Glutamatergic neuron (in vitro differentiated cells): ENCODE data around the gene FGFBP1. TPM values are rescaled to one million over a fixed set of nuclear protein-coding genes. Genes with fewer than 3 reads are reported as not detected.

Source experiments
- DNase-seq: peaks from one replicate; pipeline ENCODE4 v3.0.0; 2022
- H3K27ac Mint-ChIP-seq: one replicate; pipeline ENCODE4 v1.8.0; 2020; ENCODE audit warnings: mild to moderate bottlenecking, mixed read lengths, inconsistent platforms; ENCODE audit not compliant: unreplicated experiment
- H3K27me3 Mint-ChIP-seq: one replicate; pipeline ENCODE4 v1.8.0; 2020; ENCODE audit warnings: mild to moderate bottlenecking, moderate library complexity, mixed read lengths, inconsistent platforms; ENCODE audit not compliant: unreplicated experiment
- H3K36me3 Mint-ChIP-seq: one replicate; pipeline ENCODE4 v1.8.0; 2020; ENCODE audit warnings: mild to moderate bottlenecking, mixed read lengths, inconsistent platforms; ENCODE audit not compliant: unreplicated experiment
- H3K4me1 Mint-ChIP-seq: one replicate; pipeline ENCODE4 v1.8.0; 2020; ENCODE audit warnings: mild to moderate bottlenecking, low read depth, mixed read lengths, inconsistent platforms; ENCODE audit not compliant: unreplicated experiment
- H3K4me3 Mint-ChIP-seq: one replicate; pipeline ENCODE4 v1.8.0; 2020; ENCODE audit warnings: mild to moderate bottlenecking, mixed read lengths, inconsistent platforms; ENCODE audit not compliant: unreplicated experiment
- H3K9me3 Mint-ChIP-seq: one replicate; pipeline ENCODE4 v1.8.0; 2020; ENCODE audit warnings: mild to moderate bottlenecking, moderate library complexity, mixed read lengths, inconsistent platforms; ENCODE audit not compliant: unreplicated experiment
- long read RNA-seq: library from polyadenylated mRNA; unstranded; transcript quantifications from one replicate; pipeline ENCODE4 v2.0.0, GENCODE V29; 2020; ENCODE audit not compliant: unreplicated experiment
- total RNA-seq: library from RNA; stranded (reverse); fragmentation: NEBNext Ultra II Directional; extraction: Animal tissue kit (Norgen Biotek cat#: 25700); gene quantifications from one replicate; pipeline ENCODE4 v1.2.1, GENCODE V29; 2021; ENCODE audit not compliant: unreplicated experiment
- TF ChIP-seq, protein P1 (sequence below): fragments of 200-600 bp; sonication (generic); IDR thresholded peaks from one replicate; pipeline ENCODE4 v1.5.0; 2021; ENCODE audit not compliant: partially characterized antibody, unreplicated experiment

Gene FGFBP1
- not detected for total RNA-seq
- long read RNA-seq = 0 reads

DNA sequence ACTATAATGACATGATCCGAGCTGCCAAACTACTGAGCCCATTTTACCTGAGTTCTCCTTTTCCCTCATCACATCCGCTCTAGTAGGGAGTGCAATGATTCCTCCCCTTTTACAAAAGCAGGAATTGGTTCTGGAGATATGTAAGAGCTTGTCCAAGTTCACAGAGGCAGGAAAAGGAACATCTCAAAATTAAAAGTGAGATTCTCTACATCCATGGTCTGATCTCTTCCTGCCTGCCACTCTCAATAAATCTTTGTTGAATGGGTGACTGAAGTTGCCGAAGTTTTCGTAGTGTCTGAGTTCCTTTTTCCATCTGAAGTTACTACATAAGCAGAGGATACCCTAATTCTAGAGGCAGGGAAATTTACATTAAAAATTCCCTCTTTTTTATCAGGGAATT, at the start of gene FGFBP1:
FGFBP1 (minus strand) TSS at position 101 of the 400 bp plus-strand sequence. CDS start 2,108 bp downstream, outside the sequence.
- no peaks in the 10 kb centered on the region for H3K27me3 Mint-ChIP-seq
- H3K4me3 Mint-ChIP-seq = no peak within 1 kb of the TSS

DNA sequence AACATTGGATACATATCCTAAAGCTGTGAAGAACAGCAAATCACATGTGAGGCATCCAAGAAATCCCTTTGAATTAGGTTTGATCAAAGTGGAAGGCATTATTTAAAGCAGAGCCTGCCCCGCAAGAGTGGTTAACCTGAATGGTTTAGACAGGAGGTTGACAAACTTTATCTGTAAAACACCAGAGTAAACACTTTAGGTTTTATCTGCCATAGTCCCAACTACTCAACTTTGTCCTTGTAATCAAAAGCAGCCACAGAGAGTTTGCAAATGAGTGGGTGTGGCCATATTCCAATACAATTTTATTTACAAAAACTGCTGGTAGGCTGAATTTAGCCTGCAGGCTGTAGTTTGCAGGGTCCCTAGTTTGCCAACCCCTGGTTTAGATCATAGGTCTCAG, 49.7 kb upstream of the FGFBP1 start:
- peaks cover 7% of the 10 kb centered on the region for H3K4me1 Mint-ChIP-seq
- H3K4me3 Mint-ChIP-seq = no peak overlapping the region
- H3K36me3 Mint-ChIP-seq = no peaks in the 10 kb centered on the region
- no peak for DNase-seq
- peaks cover 2% of the 10 kb centered on the region for H3K27me3 Mint-ChIP-seq
- TF ChIP-seq, protein P1, sequence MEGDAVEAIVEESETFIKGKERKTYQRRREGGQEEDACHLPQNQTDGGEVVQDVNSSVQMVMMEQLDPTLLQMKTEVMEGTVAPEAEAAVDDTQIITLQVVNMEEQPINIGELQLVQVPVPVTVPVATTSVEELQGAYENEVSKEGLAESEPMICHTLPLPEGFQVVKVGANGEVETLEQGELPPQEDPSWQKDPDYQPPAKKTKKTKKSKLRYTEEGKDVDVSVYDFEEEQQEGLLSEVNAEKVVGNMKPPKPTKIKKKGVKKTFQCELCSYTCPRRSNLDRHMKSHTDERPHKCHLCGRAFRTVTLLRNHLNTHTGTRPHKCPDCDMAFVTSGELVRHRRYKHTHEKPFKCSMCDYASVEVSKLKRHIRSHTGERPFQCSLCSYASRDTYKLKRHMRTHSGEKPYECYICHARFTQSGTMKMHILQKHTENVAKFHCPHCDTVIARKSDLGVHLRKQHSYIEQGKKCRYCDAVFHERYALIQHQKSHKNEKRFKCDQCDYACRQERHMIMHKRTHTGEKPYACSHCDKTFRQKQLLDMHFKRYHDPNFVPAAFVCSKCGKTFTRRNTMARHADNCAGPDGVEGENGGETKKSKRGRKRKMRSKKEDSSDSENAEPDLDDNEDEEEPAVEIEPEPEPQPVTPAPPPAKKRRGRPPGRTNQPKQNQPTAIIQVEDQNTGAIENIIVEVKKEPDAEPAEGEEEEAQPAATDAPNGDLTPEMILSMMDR = no peak
- H3K9me3 Mint-ChIP-seq = no peaks in the 10 kb centered on the region
- no peak overlapping the region for H3K27ac Mint-ChIP-seq

More for the DNA sequence above, at the start of gene FGFBP1:
- no peaks in the 10 kb centered on the region for H3K4me1 Mint-ChIP-seq
- H3K9me3 Mint-ChIP-seq = no peaks in the 10 kb centered on the region
- no peak for DNase-seq
- H3K36me3 Mint-ChIP-seq = no peaks in the 10 kb centered on the region
- no peak within 1 kb of the TSS for H3K27ac Mint-ChIP-seq
- TF ChIP-seq, protein P1 = no peak

DNA sequence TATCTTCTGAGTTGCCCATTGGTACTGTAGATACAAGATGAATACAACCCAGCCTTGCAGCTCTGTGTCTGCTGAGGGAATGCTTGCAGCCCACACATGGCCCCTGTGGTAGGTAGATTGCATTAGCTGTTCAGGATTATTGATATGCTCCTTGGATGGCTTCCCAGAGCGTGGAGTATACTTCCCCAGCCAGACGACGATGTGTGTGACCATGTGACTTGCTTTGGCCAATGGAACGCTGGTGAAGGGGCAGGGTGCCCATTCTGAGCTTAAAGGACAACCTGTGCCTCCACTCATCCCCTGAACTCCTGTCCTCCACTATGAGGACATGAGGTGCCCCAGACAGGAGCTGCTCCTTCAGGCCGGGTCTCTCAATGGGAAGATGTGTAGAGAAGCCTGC, 48.4 kb upstream of the FGFBP1 start:
- peaks cover 3% of the 10 kb centered on the region for H3K36me3 Mint-ChIP-seq
- H3K27ac Mint-ChIP-seq = no peak overlapping the region
- TF ChIP-seq, protein P1 = no peak
- H3K9me3 Mint-ChIP-seq = no peaks in the 10 kb centered on the region
- H3K4me3 Mint-ChIP-seq = no peak overlapping the region
- H3K4me1 Mint-ChIP-seq = peaks cover 7% of the 10 kb centered on the region
- H3K27me3 Mint-ChIP-seq = peaks cover under 1% of the 10 kb centered on the region
- DNase-seq = no peak

DNA sequence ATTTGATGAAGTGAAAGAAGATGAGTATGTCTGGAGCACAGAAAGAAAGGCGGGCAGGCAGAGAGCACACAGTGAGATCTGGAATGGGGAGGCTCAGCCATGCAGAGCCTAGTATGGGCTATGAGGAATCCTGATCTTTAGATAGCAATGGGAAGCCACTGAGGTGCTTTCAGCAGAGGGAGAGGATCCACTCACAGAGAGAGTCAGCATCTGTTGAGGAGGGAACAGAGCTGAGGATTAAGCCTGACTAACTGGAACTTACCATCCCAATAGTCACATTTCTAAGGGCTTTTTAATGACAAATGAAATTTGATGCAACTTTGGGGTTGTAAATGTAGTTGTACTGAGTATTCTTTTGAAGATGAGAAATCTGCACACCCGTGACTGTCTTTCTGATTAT, 45.1 kb upstream of the FGFBP1 start:
- Mint-ChIP-seq H3K4me3 (no peak overlapping the region), H3K27ac (no peak overlapping the region), H3K27me3 (no peaks in the 10 kb centered on the region), H3K36me3 (peaks cover 3% of the 10 kb centered on the region), H3K9me3 (peaks cover 1% of the 10 kb centered on the region), H3K4me1 (no peaks in the 10 kb centered on the region)
- TF ChIP-seq, protein P1 = no peak
- no peak for DNase-seq

DNA sequence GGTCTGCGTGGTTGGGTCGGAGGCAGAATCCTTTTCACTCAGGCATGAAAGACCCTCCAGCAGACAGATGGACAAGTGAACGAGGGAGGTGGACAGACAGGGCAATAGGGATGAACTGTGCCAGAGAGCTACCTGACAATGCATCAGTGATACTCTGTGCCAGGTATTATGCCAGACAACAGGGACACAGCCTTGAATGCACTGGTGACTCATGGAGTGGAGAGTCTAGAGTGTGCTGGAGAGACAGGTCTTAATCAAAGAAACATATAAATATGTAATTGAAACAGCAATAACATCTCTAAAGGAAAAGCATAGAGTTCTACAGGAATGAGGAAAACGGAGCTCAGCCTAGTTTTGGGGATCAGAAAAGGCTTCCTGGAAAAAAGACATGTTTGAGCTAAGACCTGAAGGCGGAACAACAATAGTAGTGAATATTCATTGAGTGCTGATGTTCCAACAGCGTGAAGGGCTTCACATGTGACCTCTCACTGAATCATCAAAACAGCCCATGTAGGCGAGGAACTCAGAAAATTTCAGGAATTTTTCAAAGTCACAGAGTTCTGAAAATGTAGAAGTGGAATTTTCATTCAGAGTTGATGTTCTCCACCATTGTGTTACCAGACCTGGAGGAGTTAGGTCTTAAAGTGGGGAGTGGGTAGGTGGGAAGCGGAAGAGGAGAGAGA, 44.4 kb upstream of the FGFBP1 start:
- no peak overlapping the region for H3K27ac Mint-ChIP-seq
- peaks cover 3% of the 10 kb centered on the region for H3K36me3 Mint-ChIP-seq
- no peak overlapping the region for H3K4me3 Mint-ChIP-seq

More for the DNA sequence above, 44.4 kb upstream of the FGFBP1 start:
- no peak for DNase-seq
- Mint-ChIP-seq H3K27me3 (no peaks in the 10 kb centered on the region), H3K4me1 (no peaks in the 10 kb centered on the region), H3K9me3 (peaks cover 1% of the 10 kb centered on the region)
- TF ChIP-seq, protein P1 = no peak
